OCI-LY7 (cell line): ENCODE data around the gene TMPRSS15. TPM values are rescaled to one million over a fixed set of nuclear protein-coding genes. Genes with fewer than 3 reads are reported as not detected.

Experiments
- BruUV-seq: library from RNA; stranded (reverse); fragments of 400-500 nt; replicated peaks from 2 replicates; lab custom pipeline; 2021; lab: Mats Ljungman, UMichigan
- CTCF ChIA-PET: fragments of 300-600 bp; sonication (Branson Sonifier 250); formaldehyde crosslinking; loops from one replicate; lab custom pipeline; 2022; ENCODE audit warnings: antibody characterized with exemption; ENCODE audit not compliant: unreplicated experiment; lab: Charles Lee
- POLR2A ChIA-PET: fragments of 300-600 bp; sonication (Branson Sonifier 250); formaldehyde crosslinking; loops from one replicate; lab custom pipeline; 2022; ENCODE audit warnings: antibody characterized with exemption; lab: Charles Lee
- DNase-seq: peaks from one replicate; pipeline ENCODE4 v3.0.0-alpha.2; 2015; ENCODE audit warnings: low spot score
- H2AFZ ChIP-seq: fragments of 200-600 bp; sonication (generic), shearing (Covaris generic); 2 replicates; pipeline ENCODE4 v1.6.1; 2014; ENCODE audit warnings: mild to moderate bottlenecking, antibody characterized with exemption, low read length, moderate library complexity
- H3K27ac ChIP-seq: fragments of 200-600 bp; sonication (generic); 2 replicates; pipeline ENCODE4 v1.5.1; 2014; ENCODE audit warnings: mixed run types, low read depth, mild to moderate bottlenecking, moderate library complexity, low read length, inconsistent platforms; ENCODE audit not compliant: poor library complexity, severe bottlenecking
- H3K36me3 ChIP-seq: fragments of 200-600 bp; sonication (generic); 2 replicates; pipeline ENCODE4 v1.6.1; 2014; ENCODE audit warnings: mild to moderate bottlenecking, antibody characterized with exemption, low read length, moderate library complexity, mixed read lengths; ENCODE audit not compliant: insufficient read depth
- H3K4me1 ChIP-seq: fragments of 200-600 bp; sonication (generic); 2 replicates; pipeline ENCODE4 v1.5.1; 2014; ENCODE audit warnings: mild to moderate bottlenecking, low read length; ENCODE audit not compliant: insufficient read depth, poor library complexity, severe bottlenecking
- H3K4me2 ChIP-seq: fragments of 200-600 bp; sonication (generic); 2 replicates; pipeline ENCODE4 v1.6.1; 2014; ENCODE audit warnings: mild to moderate bottlenecking, low read length
- H3K4me3 ChIP-seq: fragments of 200-600 bp; sonication (generic); 2 replicates; pipeline ENCODE4 v1.5.1; 2014; ENCODE audit warnings: mild to moderate bottlenecking, low read depth, low read length; ENCODE audit not compliant: poor library complexity, severe bottlenecking
- H3K79me2 ChIP-seq: fragments of 200-600 bp; sonication (generic); 2 replicates; pipeline ENCODE4 v1.6.1; 2016; ENCODE audit warnings: low read depth, mild to moderate bottlenecking, low read length, moderate library complexity, mixed read lengths; ENCODE audit not compliant: insufficient read depth
- H3K9me2 ChIP-seq: fragments of 200-600 bp; sonication (generic); 2 replicates; pipeline ENCODE4 v1.6.1; 2016; ENCODE audit warnings: mild to moderate bottlenecking, low read length, mixed read lengths; ENCODE audit not compliant: insufficient read depth
- H3K9me3 ChIP-seq: fragments of 200-600 bp; sonication (generic); 2 replicates; pipeline ENCODE4 v1.6.1; 2014; ENCODE audit warnings: mild to moderate bottlenecking, mixed run types, low read length, mixed read lengths
- H4K20me1 ChIP-seq: fragments of 200-600 bp; sonication (generic); 2 replicates; pipeline ENCODE4 v1.6.1; 2014; ENCODE audit warnings: mild to moderate bottlenecking, antibody characterized with exemption, low read length, moderate library complexity, mixed read lengths; ENCODE audit not compliant: insufficient read depth
- CTCF ChIP-seq: fragments of 200-600 bp; sonication (generic); conservative IDR thresholded peaks from 2 replicates; pipeline ENCODE4 v1.5.1; 2014; ENCODE audit warnings: mild to moderate bottlenecking, antibody characterized with exemption, low read length, moderate library complexity, mixed read lengths
- EZH2phosphoT487 ChIP-seq: fragments of 200-600 bp; sonication (generic); IDR thresholded peaks from 2 replicates; pipeline ENCODE4 v1.6.1; 2018; ENCODE audit warnings: low read depth, borderline replicate concordance, mild to moderate bottlenecking, mixed run types, antibody characterized with exemption, low read length, moderate library complexity, mixed read lengths
- intact Hi-C: fragments of 100-400 bp; cut with micrococcal nuclease; formaldehyde crosslinking; loops from one replicate; pipeline ENCODE4 v1.10.0; 2022; ENCODE audit not compliant: unreplicated experiment
- total RNA-seq, 2 experiments: library from RNA; depleted of rRNA in 1 of 2; stranded (reverse); fragments of >200 nt in 1 of 2; shearing (Covaris generic) in 1 of 2; gene quantifications; 2 replicates each; pipeline ENCODE4 v1.2.3, GENCODE V29; 2014 to 2022

The TMPRSS15 gene
- total RNA-seq, 2 experiments from 2014 or later = 0.03 to 0.13 TPM

GRCh38 chr21:18350216-18350615, 53.4 kb downstream of the TMPRSS15 start:
- Histone ChIP-seq H3K79me2 (no peaks in the 10 kb centered on the region), H3K9me3 (no peaks in the 10 kb centered on the region), H3K27ac (no peak overlapping the region), H4K20me1 (no peaks in the 10 kb centered on the region), H3K36me3 (no peaks in the 10 kb centered on the region), H3K4me3 (no peak overlapping the region), H3K4me1 (no peaks in the 10 kb centered on the region), H3K9me2 (no peaks in the 10 kb centered on the region), H3K4me2 (no peak overlapping the region), H2AFZ (no peak overlapping the region)
- CTCF ChIA-PET = no interaction called here
- POLR2A ChIA-PET = no interaction called here
- TF ChIP-seq CTCF (no peak), EZH2phosphoT487 (no peak)
- intact Hi-C loops = no loop called here
- DNase-seq = no peak
- BruUV-seq = no TSS peak

- Histone ChIP-seq H2AFZ (peak overlapping the region; percentile 35; the same call in 1 of the 2 replicates), H4K20me1 (no peaks in the 10 kb centered on the region), H3K4me2 (no peak overlapping the region), H3K9me3 (no peaks in the 10 kb centered on the region), H3K27ac (no peak overlapping the region), H3K4me3 (no peak overlapping the region), H3K4me1 (no peaks in the 10 kb centered on the region), H3K36me3 (no peaks in the 10 kb centered on the region), H3K79me2 (no peaks in the 10 kb centered on the region), H3K9me2 (no peaks in the 10 kb centered on the region)
- ChIA-PET POLR2A (no interaction called here), CTCF (no interaction called here)
- BruUV-seq = no TSS peak
- TF ChIP-seq CTCF (no peak), EZH2phosphoT487 (no peak)
- intact Hi-C loops = no loop called here
- no peak for DNase-seq
Measured at GRCh38 chr21:18349468-18349867, 54.1 kb downstream of the TMPRSS15 start.

- Histone ChIP-seq H3K4me3 (no peak overlapping the region), H3K4me1 (no peaks in the 10 kb centered on the region), H4K20me1 (no peaks in the 10 kb centered on the region), H3K36me3 (no peaks in the 10 kb centered on the region), H3K27ac (no peak overlapping the region), H3K79me2 (no peaks in the 10 kb centered on the region), H3K4me2 (no peak overlapping the region), H2AFZ (no peak overlapping the region), H3K9me3 (no peaks in the 10 kb centered on the region), H3K9me2 (no peaks in the 10 kb centered on the region)
- DNase-seq = no peak
- intact Hi-C loops = no loop called here
- TF ChIP-seq CTCF (no peak), EZH2phosphoT487 (no peak)
- no TSS peak for BruUV-seq
- POLR2A ChIA-PET = no interaction called here
- CTCF ChIA-PET = no interaction called here
Measured at GRCh38 chr21:18340387-18340942, 63.1 kb downstream of the TMPRSS15 start.
